ENCODE measurements around the gene DDX1.

GRCh38 chr2:15674637-15675455 is 83.2 kb downstream of the DDX1 start:
- TF ChIP-seq GATA2 (IDR thresholded peaks at IDR 0.05; ENCODE audit: low read depth, low read length) = no peak
- TF ChIP-seq GATA3 (IDR thresholded peaks at IDR 0.05; ENCODE audit: low read depth, low read length) = no peak

All from SH-SY5Y (cell line).